HL-60 (cell line): ENCODE results near the gene MX2.

Source experiments
- DNase-seq, 2 experiments: peaks; one replicate each; pipeline ENCODE4 v3.0.0-alpha.2; 2010 to 2020; ENCODE audit warnings: low read depth in 1 of 2, low spot score in 1 of 2
- H3K27ac ChIP-seq: fragments of 250-450 bp; sonication (Bioruptor Pico); replicated peaks from 2 replicates; pipeline ENCODE4 v1.5.1; 2020; ENCODE audit warnings: mild to moderate bottlenecking, moderate library complexity
- H3K27me3 ChIP-seq: fragments of 250-450 bp; sonication (Bioruptor Pico); 2 replicates; pipeline ENCODE4 v1.5.1; 2021; ENCODE audit warnings: mild to moderate bottlenecking, moderate library complexity; ENCODE audit not compliant: insufficient read depth, poor library complexity, severe bottlenecking
- H3K4me3 ChIP-seq: replicated peaks from 2 replicates; pipeline ENCODE4 v1.5.1; 2011; ENCODE audit warnings: mild to moderate bottlenecking, control low read depth, low read length; ENCODE audit not compliant: insufficient read depth
- GABPA ChIP-seq: IDR thresholded peaks from 2 replicates; pipeline ENCODE4 v1.6.1; 2012; ENCODE audit warnings: low read depth
- POLR2AphosphoS5 ChIP-seq: IDR thresholded peaks from 2 replicates; pipeline ENCODE4 v1.6.1; 2012; ENCODE audit warnings: low read depth
- REST ChIP-seq: IDR thresholded peaks from 2 replicates; pipeline ENCODE4 v1.6.1; 2012; ENCODE audit warnings: low read depth; ENCODE audit not compliant: insufficient replicate concordance
- SPI1 ChIP-seq: IDR thresholded peaks from 2 replicates; pipeline ENCODE4 v1.6.1; 2012; ENCODE audit warnings: low read depth, mild to moderate bottlenecking, borderline replicate concordance
- TF ChIP-seq, protein P1 (sequence below): IDR thresholded peaks from one replicate; pipeline ENCODE4 v1.5.1; 2011; ENCODE audit warnings: low read length, control low read depth, inconsistent platforms; ENCODE audit not compliant: insufficient read depth

The MX2 gene

DNA sequence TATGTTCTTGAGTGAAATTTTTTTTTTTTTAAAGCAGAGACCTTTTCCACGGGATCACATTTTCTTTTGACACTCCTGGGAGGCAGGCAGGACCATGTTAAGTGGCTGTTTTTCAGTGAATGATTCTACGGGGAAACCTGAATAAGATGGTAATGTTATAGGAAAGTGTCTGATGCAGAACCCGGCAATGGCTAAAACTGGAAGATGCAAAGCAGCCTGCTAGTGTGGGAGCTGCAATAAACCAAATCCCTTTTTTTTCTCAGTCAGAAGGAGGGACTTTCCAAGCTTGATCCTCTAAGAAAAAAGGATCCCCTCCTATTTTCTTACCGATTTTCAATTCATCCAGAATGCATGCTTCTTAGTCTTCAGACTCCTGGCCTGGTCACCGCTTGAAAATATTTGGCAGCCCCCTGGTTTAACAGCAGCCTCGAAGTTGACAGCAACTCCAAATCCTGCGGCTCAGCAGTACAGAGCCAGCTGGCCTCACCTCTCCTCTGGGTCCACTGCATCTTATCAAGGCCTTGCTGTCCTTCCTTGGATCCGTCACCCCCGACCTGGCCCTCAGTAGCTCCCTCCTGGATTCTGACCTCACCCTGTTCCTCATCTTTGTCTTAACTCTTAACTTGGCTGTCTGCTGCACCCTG is 5.6 kb downstream of the MX2 start:
- Histone ChIP-seq H3K4me3 (no peak overlapping the region), H3K27ac (peak overlapping the region; percentile 70), H3K27me3 (no peaks in the 10 kb centered on the region)
- no peak for DNase-seq
- TF ChIP-seq REST (no peak), GABPA (no peak)
- TF ChIP-seq, protein P1, sequence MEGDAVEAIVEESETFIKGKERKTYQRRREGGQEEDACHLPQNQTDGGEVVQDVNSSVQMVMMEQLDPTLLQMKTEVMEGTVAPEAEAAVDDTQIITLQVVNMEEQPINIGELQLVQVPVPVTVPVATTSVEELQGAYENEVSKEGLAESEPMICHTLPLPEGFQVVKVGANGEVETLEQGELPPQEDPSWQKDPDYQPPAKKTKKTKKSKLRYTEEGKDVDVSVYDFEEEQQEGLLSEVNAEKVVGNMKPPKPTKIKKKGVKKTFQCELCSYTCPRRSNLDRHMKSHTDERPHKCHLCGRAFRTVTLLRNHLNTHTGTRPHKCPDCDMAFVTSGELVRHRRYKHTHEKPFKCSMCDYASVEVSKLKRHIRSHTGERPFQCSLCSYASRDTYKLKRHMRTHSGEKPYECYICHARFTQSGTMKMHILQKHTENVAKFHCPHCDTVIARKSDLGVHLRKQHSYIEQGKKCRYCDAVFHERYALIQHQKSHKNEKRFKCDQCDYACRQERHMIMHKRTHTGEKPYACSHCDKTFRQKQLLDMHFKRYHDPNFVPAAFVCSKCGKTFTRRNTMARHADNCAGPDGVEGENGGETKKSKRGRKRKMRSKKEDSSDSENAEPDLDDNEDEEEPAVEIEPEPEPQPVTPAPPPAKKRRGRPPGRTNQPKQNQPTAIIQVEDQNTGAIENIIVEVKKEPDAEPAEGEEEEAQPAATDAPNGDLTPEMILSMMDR, result no peak

DNA sequence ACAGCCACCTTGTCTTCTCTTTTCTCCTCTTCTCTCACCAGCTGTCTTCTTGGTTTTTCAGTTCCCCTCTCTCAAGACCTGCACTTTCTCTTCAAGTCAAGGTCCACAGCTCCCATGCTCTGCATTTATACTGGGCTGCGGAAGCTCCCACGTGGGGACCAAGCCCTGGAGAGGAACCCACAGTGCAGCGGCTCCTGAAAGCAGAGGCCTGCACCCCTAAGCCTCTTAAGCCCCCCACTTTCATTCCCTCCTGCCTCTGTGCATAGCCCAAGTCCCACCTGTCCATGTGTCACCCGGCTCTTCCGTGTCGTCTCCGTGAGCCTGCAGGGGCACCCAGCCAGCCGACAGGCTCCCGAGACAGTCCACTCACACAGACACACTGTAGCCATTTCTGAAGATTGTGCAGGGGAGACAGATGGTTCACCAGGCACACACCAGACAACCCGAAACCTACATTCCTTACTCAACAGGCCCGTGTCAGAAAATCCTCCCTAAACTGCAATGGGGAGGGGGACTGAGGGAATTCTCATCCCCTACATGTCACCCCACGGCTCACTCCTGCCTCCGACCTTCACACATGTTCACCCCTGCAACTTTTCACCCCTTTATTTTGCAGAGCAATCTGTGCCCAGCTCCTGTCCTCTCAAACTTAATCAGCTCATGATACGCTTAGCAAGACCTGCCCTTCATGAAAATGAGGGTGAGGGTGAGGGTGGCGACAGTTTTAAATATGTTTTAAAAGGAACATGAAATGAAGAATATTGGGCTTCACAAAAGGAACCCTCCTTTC is 6.3 kb downstream of the MX2 start:
- TF ChIP-seq, protein P1, result no peak
- TF ChIP-seq SPI1 (peak; percentile 44; the same call in 1 of the 2 replicates), POLR2AphosphoS5 (no peak)
- H3K27me3 ChIP-seq, result no peaks in the 10 kb centered on the region
- H3K4me3 ChIP-seq, result no peak overlapping the region
- H3K27ac ChIP-seq, result peak overlapping the region; percentile 70; the same call in 1 of the 2 replicates
- DNase-seq, result peak in 1 of 2 experiments; percentile 7

DNA sequence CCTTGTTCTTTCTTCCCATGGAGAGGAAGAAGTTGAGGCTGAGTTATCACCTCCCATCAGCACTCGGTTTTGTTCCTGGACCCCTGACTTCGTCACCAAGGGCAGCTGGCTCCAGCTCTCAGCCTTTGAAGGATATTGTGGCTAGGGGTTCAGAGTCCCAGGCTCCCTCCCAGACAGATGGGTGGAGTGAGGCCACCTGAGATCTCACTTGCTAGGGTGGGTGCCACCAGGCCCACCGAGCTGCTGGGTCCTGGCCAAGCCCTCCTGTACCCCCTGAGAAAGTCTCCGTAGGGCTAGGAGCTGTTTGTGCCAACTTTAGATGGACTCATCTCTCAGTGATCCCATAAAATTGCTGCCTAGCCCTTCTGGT is 6.9 kb downstream of the MX2 start:
- H3K4me3 ChIP-seq, result no peak overlapping the region
- H3K27me3 ChIP-seq, result no peaks in the 10 kb centered on the region
- DNase-seq, result no peak
- no peak for TF ChIP-seq POLR2AphosphoS5
- TF ChIP-seq REST, result no peak
- TF ChIP-seq, protein P1, result no peak
- TF ChIP-seq GABPA, result no peak
- H3K27ac ChIP-seq, result peak overlapping the region; percentile 47
